ENCODE data around the gene FURIN. TPM values are rescaled to one million over a fixed set of nuclear protein-coding genes. Genes with fewer than 3 reads are reported as not detected.
A peak's percentile ranks its signal among the peaks of the same experiment; 100 is the strongest.

Gene FURIN
- total and polyA plus RNA-seq, 9 of the 15 experiments (the other 6 are each of a cell fraction or from before 2014, with no cell fraction given): 0.92 to 99.9 (median 34.8) TPM

- no peak for TF ChIP-seq RBM17 (IDR thresholded peaks at IDR 0.05; ENCODE audit: borderline replicate concordance, low read depth, low read length)
- TF ChIP-seq EP300 (IDR thresholded peaks at IDR 0.05; ENCODE audit: low read length): no peak
- TF ChIP-seq ZBTB17 (CRISPR knock-in tag; IDR thresholded peaks at IDR 0.05): no peak
- TF ChIP-seq, protein P1, sequence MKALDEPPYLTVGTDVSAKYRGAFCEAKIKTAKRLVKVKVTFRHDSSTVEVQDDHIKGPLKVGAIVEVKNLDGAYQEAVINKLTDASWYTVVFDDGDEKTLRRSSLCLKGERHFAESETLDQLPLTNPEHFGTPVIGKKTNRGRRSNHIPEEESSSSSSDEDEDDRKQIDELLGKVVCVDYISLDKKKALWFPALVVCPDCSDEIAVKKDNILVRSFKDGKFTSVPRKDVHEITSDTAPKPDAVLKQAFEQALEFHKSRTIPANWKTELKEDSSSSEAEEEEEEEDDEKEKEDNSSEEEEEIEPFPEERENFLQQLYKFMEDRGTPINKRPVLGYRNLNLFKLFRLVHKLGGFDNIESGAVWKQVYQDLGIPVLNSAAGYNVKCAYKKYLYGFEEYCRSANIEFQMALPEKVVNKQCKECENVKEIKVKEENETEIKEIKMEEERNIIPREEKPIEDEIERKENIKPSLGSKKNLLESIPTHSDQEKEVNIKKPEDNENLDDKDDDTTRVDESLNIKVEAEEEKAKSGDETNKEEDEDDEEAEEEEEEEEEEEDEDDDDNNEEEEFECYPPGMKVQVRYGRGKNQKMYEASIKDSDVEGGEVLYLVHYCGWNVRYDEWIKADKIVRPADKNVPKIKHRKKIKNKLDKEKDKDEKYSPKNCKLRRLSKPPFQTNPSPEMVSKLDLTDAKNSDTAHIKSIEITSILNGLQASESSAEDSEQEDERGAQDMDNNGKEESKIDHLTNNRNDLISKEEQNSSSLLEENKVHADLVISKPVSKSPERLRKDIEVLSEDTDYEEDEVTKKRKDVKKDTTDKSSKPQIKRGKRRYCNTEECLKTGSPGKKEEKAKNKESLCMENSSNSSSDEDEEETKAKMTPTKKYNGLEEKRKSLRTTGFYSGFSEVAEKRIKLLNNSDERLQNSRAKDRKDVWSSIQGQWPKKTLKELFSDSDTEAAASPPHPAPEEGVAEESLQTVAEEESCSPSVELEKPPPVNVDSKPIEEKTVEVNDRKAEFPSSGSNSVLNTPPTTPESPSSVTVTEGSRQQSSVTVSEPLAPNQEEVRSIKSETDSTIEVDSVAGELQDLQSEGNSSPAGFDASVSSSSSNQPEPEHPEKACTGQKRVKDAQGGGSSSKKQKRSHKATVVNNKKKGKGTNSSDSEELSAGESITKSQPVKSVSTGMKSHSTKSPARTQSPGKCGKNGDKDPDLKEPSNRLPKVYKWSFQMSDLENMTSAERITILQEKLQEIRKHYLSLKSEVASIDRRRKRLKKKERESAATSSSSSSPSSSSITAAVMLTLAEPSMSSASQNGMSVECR (CRISPR knock-in tag; IDR thresholded peaks at IDR 0.05): no peak
- 0 out of 2 replicates have a peak, but pooled peaks have one; percentile 43 for TF ChIP-seq ZFX (CRISPR knock-in tag; IDR thresholded peaks at IDR 0.05)
- no peak for TF ChIP-seq PTBP1 (IDR thresholded peaks at IDR 0.05; ENCODE audit: low read depth, low read length)
- no peak for TF ChIP-seq SRF (CRISPR knock-in tag; IDR thresholded peaks at IDR 0.05)
- TF ChIP-seq TBL1XR1 (IDR thresholded peaks at IDR 0.05; ENCODE audit: low read length in 2 of 2): no peak
- no peak for TF ChIP-seq TCF3 (CRISPR knock-in tag; IDR thresholded peaks at IDR 0.05)
- no peak for TF ChIP-seq TCF7L2 (IDR thresholded peaks at IDR 0.05; ENCODE audit: low read depth, low read length)
- TF ChIP-seq GATA2 (CRISPR knock-in tag; IDR thresholded peaks at IDR 0.05): no peak
- no peak for TF ChIP-seq XRCC5 (IDR thresholded peaks at IDR 0.05; ENCODE audit: low read depth, low read length)
- TF ChIP-seq SP1 (CRISPR knock-in tag; IDR thresholded peaks at IDR 0.05): no peak
- no peak for TF ChIP-seq NFIX (CRISPR knock-in tag; IDR thresholded peaks at IDR 0.05; ENCODE audit: low read depth)
- no peak for TF ChIP-seq ZNF232 (CRISPR knock-in tag; IDR thresholded peaks at IDR 0.05)
- TF ChIP-seq, protein P2, sequence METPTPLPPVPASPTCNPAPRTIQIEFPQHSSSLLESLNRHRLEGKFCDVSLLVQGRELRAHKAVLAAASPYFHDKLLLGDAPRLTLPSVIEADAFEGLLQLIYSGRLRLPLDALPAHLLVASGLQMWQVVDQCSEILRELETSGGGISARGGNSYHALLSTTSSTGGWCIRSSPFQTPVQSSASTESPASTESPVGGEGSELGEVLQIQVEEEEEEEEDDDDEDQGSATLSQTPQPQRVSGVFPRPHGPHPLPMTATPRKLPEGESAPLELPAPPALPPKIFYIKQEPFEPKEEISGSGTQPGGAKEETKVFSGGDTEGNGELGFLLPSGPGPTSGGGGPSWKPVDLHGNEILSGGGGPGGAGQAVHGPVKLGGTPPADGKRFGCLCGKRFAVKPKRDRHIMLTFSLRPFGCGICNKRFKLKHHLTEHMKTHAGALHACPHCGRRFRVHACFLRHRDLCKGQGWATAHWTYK (CRISPR knock-in tag; IDR thresholded peaks at IDR 0.05): peak; percentile 44; the same call in 1 of the 2 replicates
- peak; percentile 37 for TF ChIP-seq HMGN3 (IDR thresholded peaks at IDR 0.05; ENCODE audit: borderline replicate concordance, extremely low read depth, insufficient read length, low read depth, low read length)
- TF ChIP-seq CEBPG (CRISPR knock-in tag; IDR thresholded peaks at IDR 0.05): no peak
- no peak for TF ChIP-seq CEBPG (tag; conservative IDR thresholded peaks at IDR 0.05 in 1 of 2, IDR thresholded peaks at IDR 0.05 in 1 of 2)
- 0 out of 2 replicates have a peak, but pooled peaks have one; percentile 31 for TF ChIP-seq ZC3H4 (CRISPR knock-in tag; IDR thresholded peaks at IDR 0.05; ENCODE audit: borderline replicate concordance)
Observed at GRCh38 chr15:90881978-90882721, 13.8 kb downstream of the FURIN start (continued).

Measured in K562 (cell line).